Activated CD4-positive, alpha-beta T cell treated with anti-CD3 and anti-CD28 coated beads, Interleukin-2, amount 10 ng/mL, durations not matched to agents 7 days and 5 days (primary cell): ENCODE measurements around the gene SRPRA. TPM values are rescaled to one million over a fixed set of nuclear protein-coding genes. Genes with fewer than 3 reads are reported as not detected.
"Not testable (repeated sequence)": the region's sequence is repeated elsewhere in the genome, so short reads cannot be mapped to it uniquely, and the experiment has no call there.

Experiments
- CTCF ChIA-PET: fragments of 350-600 bp; sonication (Branson Sonifier 250); formaldehyde crosslinking; loops from one replicate; lab custom pipeline; 2021; ENCODE audit warnings: antibody characterized with exemption; lab: Charles Lee
- POLR2A ChIA-PET: fragments of 350-600 bp; sonication (Branson Sonifier 250); formaldehyde crosslinking; loops from one replicate; lab custom pipeline; 2021; ENCODE audit warnings: antibody characterized with exemption; lab: Charles Lee
- DNase-seq: peaks from one replicate; pipeline ENCODE4 v3.0.0-alpha.2; 2020
- H3K27ac Mint-ChIP-seq: one replicate; pipeline ENCODE4 v1.8.0; 2021; ENCODE audit warnings: mild to moderate bottlenecking, moderate library complexity, mixed read lengths
- H3K27me3 Mint-ChIP-seq: one replicate; pipeline ENCODE4 v1.8.0; 2021; ENCODE audit warnings: mixed read lengths
- H3K36me3 Mint-ChIP-seq: one replicate; pipeline ENCODE4 v1.8.0; 2021; ENCODE audit warnings: low read depth, mixed read lengths
- H3K4me1 Mint-ChIP-seq: one replicate; pipeline ENCODE4 v1.8.0; 2021; ENCODE audit warnings: mixed read lengths
- H3K4me3 Mint-ChIP-seq: one replicate; pipeline ENCODE4 v1.8.0; 2021; ENCODE audit warnings: mild to moderate bottlenecking, moderate library complexity, mixed read lengths
- H3K9me3 Mint-ChIP-seq: one replicate; pipeline ENCODE4 v1.8.0; 2021; ENCODE audit warnings: mixed read lengths
- total RNA-seq, 2 experiments: library from RNA; stranded (reverse); gene quantifications; one replicate each; pipeline ENCODE4 v1.2.3, GENCODE V29; 2021

SRPRA gene
- total RNA-seq, 2 experiments from 2014 or later = 107 to 110 TPM

GRCh38 chr11:126256216-126256615 is 12.5 kb downstream of the SRPRA start:
- H3K4me3 Mint-ChIP-seq = no peak overlapping the region
- ChIA-PET POLR2A (no interaction called here), CTCF (no interaction called here)
- H3K27ac Mint-ChIP-seq = no peak overlapping the region
- DNase-seq = no peak
- peaks cover 10% of the 10 kb centered on the region for H3K36me3 Mint-ChIP-seq
- no peaks in the 10 kb centered on the region for H3K9me3 Mint-ChIP-seq
- no peaks in the 10 kb centered on the region for H3K27me3 Mint-ChIP-seq
- H3K4me1 Mint-ChIP-seq = no peaks in the 10 kb centered on the region

GRCh38 chr11:126255507-126255906 is 13.2 kb downstream of the SRPRA start:
- DNase-seq, H3K36me3 Mint-ChIP-seq, H3K9me3 Mint-ChIP-seq, H3K4me1 Mint-ChIP-seq, H3K4me3 Mint-ChIP-seq, POLR2A ChIA-PET, H3K27me3 Mint-ChIP-seq, H3K27ac Mint-ChIP-seq: not testable (repeated sequence)
- CTCF ChIA-PET = interaction anchor here (1.8 kb wide), 1 partner anchor 7 kb away, joined by 4 read pairs; no protein-coding TSS in a partner anchor

- DNase-seq = no peak
- Mint-ChIP-seq H3K27me3 (no peaks in the 10 kb centered on the region), H3K27ac (no peak overlapping the region), H3K4me3 (no peak overlapping the region), H3K36me3 (peaks cover 7% of the 10 kb centered on the region), H3K9me3 (no peaks in the 10 kb centered on the region), H3K4me1 (no peaks in the 10 kb centered on the region)
- CTCF ChIA-PET = interaction anchor here (1.8 kb wide), 1 partner anchor 8 kb away, joined by 4 read pairs; no protein-coding TSS in a partner anchor
- POLR2A ChIA-PET = no interaction called here
Measured at GRCh38 chr11:126254819-126255218, 13.9 kb downstream of the SRPRA start.

- no peak for DNase-seq
- Mint-ChIP-seq H3K4me3 (no peak overlapping the region), H3K27ac (no peak overlapping the region), H3K4me1 (no peaks in the 10 kb centered on the region), H3K36me3 (peaks cover 7% of the 10 kb centered on the region), H3K9me3 (no peaks in the 10 kb centered on the region), H3K27me3 (no peaks in the 10 kb centered on the region)
- POLR2A ChIA-PET = no interaction called here
- CTCF ChIA-PET = no interaction called here
Measured at GRCh38 chr11:126253265-126253664, 15.4 kb downstream of the SRPRA start.

GRCh38 chr11:126246636-126247035 is 22.1 kb downstream of the SRPRA start:
- Mint-ChIP-seq H3K4me3 (no peak overlapping the region), H3K4me1 (no peaks in the 10 kb centered on the region), H3K27me3 (no peaks in the 10 kb centered on the region), H3K27ac (no peak overlapping the region), H3K9me3 (no peaks in the 10 kb centered on the region), H3K36me3 (no peaks in the 10 kb centered on the region)
- no peak for DNase-seq
- ChIA-PET CTCF (no interaction called here), POLR2A (no interaction called here)

GRCh38 chr11:126233391-126233790 is 35.3 kb downstream of the SRPRA start:
- ChIA-PET CTCF (no interaction called here), POLR2A (no interaction called here)
- no peaks in the 10 kb centered on the region for H3K4me1 Mint-ChIP-seq
- H3K9me3 Mint-ChIP-seq = no peaks in the 10 kb centered on the region
- H3K27ac Mint-ChIP-seq = no peak overlapping the region
- DNase-seq = no peak
- no peak overlapping the region for H3K4me3 Mint-ChIP-seq
- no peaks in the 10 kb centered on the region for H3K27me3 Mint-ChIP-seq
- peaks cover 9% of the 10 kb centered on the region for H3K36me3 Mint-ChIP-seq

- no peak overlapping the region for H3K27ac Mint-ChIP-seq
- ChIA-PET POLR2A (no interaction called here), CTCF (no interaction called here)
- H3K36me3 Mint-ChIP-seq = peaks cover 9% of the 10 kb centered on the region
- H3K4me1 Mint-ChIP-seq = no peaks in the 10 kb centered on the region
- DNase-seq = no peak
- no peak overlapping the region for H3K4me3 Mint-ChIP-seq
- H3K9me3 Mint-ChIP-seq = no peaks in the 10 kb centered on the region
- H3K27me3 Mint-ChIP-seq = no peaks in the 10 kb centered on the region
Measured at GRCh38 chr11:126232683-126233082, 36.0 kb downstream of the SRPRA start.

GRCh38 chr11:126231725-126232459 is 36.8 kb downstream of the SRPRA start:
- Mint-ChIP-seq H3K9me3 (no peaks in the 10 kb centered on the region), H3K27ac (no peak overlapping the region), H3K4me3 (no peak overlapping the region), H3K36me3 (peaks cover 9% of the 10 kb centered on the region), H3K27me3 (no peaks in the 10 kb centered on the region), H3K4me1 (no peaks in the 10 kb centered on the region)
- no peak for DNase-seq
- CTCF ChIA-PET = interaction anchor here (1.1 kb wide), 1 partner anchor 28 kb away, joined by 3 read pairs; no protein-coding TSS in a partner anchor
- POLR2A ChIA-PET = no interaction called here

- Mint-ChIP-seq H3K4me3 (no peak overlapping the region), H3K4me1 (no peaks in the 10 kb centered on the region), H3K9me3 (peaks cover 2% of the 10 kb centered on the region), H3K36me3 (peaks cover 6% of the 10 kb centered on the region), H3K27me3 (no peaks in the 10 kb centered on the region), H3K27ac (no peak overlapping the region)
- ChIA-PET POLR2A (no interaction called here), CTCF (interaction anchor here (1.2 to 1.3 kb wide), 3 partner anchors 14 to 575 kb away, joined by 3 to 4 read pairs (median 3); no protein-coding TSS in a partner anchor)
- DNase-seq = no peak
Measured at GRCh38 chr11:126229858-126230540, 38.7 kb downstream of the SRPRA start.

- POLR2A ChIA-PET = no interaction called here
- H3K9me3 Mint-ChIP-seq = peaks cover 2% of the 10 kb centered on the region
- no peaks in the 10 kb centered on the region for H3K27me3 Mint-ChIP-seq
- peaks cover 6% of the 10 kb centered on the region for H3K36me3 Mint-ChIP-seq
- H3K4me1 Mint-ChIP-seq = no peaks in the 10 kb centered on the region
- DNase-seq = no peak
- CTCF ChIA-PET = interaction anchor here (0.6 kb wide), 1 partner anchor 86 kb away, joined by 3 read pairs; no protein-coding TSS in a partner anchor
- H3K27ac Mint-ChIP-seq = no peak overlapping the region
- no peak overlapping the region for H3K4me3 Mint-ChIP-seq
Measured at GRCh38 chr11:126226334-126227084, 42.2 kb downstream of the SRPRA start.

GRCh38 chr11:126225295-126225665 is 43.4 kb downstream of the SRPRA start:
- peaks cover 4% of the 10 kb centered on the region for H3K36me3 Mint-ChIP-seq
- peaks cover 2% of the 10 kb centered on the region for H3K9me3 Mint-ChIP-seq
- H3K4me3 Mint-ChIP-seq = no peak overlapping the region
- ChIA-PET CTCF (interaction anchor here (1.5 kb wide), 1 partner anchor 24 kb away, joined by 4 read pairs; no protein-coding TSS in a partner anchor), POLR2A (no interaction called here)
- H3K27ac Mint-ChIP-seq = no peak overlapping the region
- DNase-seq = no peak
- H3K27me3 Mint-ChIP-seq = no peaks in the 10 kb centered on the region
- no peaks in the 10 kb centered on the region for H3K4me1 Mint-ChIP-seq

- DNase-seq = no peak
- Mint-ChIP-seq H3K27me3 (no peaks in the 10 kb centered on the region), H3K27ac (no peak overlapping the region), H3K9me3 (peaks cover 2% of the 10 kb centered on the region), H3K4me1 (peaks cover 2% of the 10 kb centered on the region), H3K4me3 (no peak overlapping the region), H3K36me3 (peaks cover 4% of the 10 kb centered on the region)
- POLR2A ChIA-PET = no interaction called here
- CTCF ChIA-PET = interaction anchor here (1.5 kb wide), 1 partner anchor 24 kb away, joined by 4 read pairs; no protein-coding TSS in a partner anchor
Measured at GRCh38 chr11:126224647-126225294, 43.9 kb downstream of the SRPRA start.
